HG03139 (cell line): ENCODE measurements around the gene MAP6D1.

Source experiments
- ATAC-seq: cut with Tn5 transposase; IDR thresholded peaks from one replicate; pipeline ENCODE4 v1.9.1; 2021; ENCODE audit not compliant: unreplicated experiment

The MAP6D1 gene

DNA sequence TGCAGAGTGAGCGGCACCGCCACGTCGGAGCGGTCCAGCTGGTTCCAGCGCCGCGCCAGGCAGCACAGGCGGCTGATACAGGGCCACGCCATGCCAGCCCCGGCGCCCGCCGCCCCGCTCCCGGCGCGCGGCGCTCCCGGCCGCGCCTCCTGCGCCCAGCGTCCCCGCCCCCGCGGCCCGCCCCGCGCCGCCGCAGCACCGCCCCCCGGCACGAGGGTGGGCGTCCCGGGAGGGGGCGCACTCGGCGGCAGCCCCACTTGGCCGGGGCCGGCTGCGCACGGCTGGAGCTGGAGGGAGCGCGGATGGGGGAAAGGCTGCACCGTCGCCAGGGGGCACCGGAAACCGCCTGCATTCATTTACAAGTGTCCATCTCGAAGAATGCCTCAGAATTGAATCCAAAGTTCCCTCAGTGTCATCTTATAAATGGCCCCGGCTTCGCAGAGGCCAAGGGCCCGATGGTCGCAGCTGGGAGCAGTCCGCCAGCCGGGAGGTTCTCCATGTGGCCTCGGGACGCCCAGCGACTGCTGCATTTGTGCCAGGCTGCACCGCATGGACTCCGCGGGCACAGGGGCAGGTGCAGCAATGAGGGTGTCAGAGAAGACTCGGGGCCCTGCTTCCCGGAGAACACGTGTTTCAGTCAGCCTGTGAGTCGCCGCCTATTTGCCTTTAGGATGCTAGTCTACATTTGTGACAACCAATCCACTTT lies at the start of gene MAP6D1:
Gene MAP6D1, minus strand, starts transcription at position 122 of the 706 bp plus-strand sequence. Its CDS starts 30 bp downstream, at position 92.
- peak; percentile 54 for ATAC-seq

DNA sequence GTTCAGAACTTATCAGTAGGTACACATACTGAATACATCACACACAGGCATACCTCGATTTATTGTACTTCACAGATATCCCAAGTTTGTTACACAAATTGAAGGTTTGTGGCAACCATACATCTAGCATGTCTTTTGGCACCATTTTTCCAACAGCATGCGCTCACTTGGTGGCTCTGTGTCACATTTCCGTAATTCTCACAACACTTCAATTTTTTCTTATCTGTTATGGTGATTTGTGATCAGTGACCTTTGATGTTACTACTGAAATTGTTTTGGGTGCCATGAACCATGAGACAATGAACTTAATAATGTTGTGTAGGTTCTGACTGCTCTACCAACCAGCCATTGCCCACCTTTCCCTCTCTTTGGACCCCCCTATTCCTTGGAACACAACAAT lies 48.5 kb upstream of the MAP6D1 start:
- ATAC-seq, result no peak

DNA sequence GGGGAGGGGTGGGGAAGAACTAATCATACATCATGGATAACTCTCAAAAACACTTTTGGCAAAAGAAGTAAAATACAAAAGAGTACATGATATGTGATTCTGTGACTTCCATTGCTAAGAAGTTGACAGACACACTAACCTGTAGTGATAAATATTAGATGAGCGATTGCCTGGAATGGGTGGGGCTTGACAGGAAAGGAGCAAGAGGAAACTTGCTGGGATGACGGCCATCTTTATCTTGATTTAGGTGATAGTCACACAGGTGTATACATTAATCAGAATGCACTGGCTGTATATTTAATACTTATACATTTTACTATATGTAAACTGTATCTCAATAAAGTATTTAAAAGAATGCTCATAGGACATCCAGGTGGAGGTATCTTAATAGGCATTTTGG lies 46.2 kb upstream of the MAP6D1 start:
- no peak for ATAC-seq

DNA sequence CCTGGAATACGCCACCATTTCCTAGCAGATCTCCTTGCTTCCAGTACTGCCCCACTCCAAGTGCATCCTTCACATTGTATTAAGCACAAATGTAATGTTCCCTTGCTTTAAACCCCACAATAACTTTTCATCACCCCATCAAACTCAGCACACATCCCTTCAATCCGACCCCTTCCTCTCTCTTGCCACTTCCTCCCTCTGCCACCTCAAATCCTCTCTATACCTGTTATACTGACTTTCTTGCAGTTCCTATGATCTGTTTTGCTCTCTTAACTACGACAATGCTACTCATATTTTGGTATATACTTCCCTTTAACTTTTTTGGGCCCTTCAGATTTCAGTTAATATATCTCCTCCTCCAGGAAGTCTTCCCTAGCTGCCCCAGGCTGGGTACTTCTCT lies 45.2 kb upstream of the MAP6D1 start:
- no peak for ATAC-seq

DNA sequence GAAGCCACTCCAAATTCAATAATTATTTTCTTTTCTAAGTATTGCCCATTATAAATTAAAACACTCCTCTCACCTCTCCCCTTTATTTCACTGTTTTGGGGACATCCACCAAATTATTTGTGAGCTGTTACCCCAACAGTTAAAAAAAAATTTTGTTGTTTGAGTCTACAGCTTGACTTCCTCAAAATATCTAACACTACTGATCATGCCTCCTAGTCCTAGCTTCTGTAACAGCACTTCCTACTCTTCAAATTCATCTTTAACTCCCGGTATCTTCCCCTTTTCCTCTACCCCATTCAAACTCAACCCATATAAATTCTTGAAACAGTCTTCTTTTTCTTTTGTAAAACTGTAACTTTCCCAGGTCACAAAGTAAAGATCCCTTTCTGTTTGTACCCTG lies 43.4 kb upstream of the MAP6D1 start:
- no peak for ATAC-seq

DNA sequence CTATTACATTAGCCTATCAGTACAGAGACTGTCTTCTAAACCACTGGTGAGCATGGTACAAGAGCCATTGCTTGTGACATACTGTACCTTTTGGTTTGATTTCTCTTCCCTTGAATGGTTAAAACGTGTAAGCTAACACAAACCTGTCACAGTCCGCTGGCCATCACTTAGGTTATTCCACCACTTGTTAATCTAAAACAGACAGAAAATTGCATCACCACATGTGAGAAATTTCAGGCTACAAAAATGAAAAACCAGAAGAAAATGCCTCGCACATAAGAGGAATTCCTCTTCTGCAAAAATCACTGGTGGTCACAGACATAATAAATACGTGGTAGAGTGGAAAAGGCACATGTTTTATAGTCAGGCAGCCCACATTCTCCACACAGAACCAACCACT lies 37.2 kb upstream of the MAP6D1 start:
- ATAC-seq, result no peak

DNA sequence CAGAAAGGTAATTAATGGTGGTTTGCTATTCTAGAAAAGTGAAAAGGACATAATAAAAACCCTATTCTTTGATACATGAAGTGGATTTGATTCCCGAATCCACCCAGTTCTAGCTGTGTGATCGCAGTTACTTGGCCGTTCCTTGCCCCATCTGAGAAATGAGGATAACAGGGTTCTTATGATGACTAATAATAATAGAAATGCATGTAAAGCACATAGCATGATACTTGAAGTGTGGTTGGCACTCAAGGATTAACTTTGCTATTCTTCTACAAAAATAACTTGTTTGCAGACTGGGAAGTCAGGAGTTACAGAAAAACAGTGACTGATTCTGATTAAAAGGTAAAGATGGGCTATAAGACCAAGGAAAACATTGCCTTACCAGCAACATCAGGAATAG lies 32.5 kb upstream of the MAP6D1 start:
- ATAC-seq, result no peak

DNA sequence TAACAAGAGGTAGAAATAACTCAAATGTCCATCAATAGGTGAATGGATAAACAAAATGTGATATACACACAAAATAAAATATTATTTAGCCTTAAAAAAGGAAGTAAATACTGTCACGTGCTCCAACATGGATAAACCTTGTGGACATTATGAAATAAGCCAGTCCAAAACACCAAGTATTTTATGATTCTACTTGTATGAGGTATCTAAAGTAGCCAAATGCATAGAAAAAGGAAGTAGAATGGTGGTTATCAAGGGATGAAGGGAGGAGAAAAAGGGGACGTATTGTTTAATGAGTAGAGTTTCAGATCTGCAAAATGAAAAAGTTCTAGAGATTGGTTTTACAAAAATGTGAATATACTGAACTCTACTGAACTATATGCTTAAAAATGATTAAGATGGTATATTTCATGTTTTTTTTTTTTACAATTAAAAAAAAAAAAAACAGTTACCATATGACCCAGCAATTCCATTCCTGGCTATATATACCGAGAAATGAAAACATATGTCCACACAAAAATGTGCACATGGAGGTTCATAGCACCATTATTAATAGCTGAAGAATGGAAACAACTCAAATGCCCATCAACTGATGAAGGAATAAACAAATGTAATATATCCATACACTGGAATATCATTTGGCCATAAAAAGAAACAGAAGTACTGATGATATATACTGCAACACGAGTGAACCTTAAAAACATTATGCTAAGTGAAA lies 29.1 kb upstream of the MAP6D1 start:
- ATAC-seq, result no peak

DNA sequence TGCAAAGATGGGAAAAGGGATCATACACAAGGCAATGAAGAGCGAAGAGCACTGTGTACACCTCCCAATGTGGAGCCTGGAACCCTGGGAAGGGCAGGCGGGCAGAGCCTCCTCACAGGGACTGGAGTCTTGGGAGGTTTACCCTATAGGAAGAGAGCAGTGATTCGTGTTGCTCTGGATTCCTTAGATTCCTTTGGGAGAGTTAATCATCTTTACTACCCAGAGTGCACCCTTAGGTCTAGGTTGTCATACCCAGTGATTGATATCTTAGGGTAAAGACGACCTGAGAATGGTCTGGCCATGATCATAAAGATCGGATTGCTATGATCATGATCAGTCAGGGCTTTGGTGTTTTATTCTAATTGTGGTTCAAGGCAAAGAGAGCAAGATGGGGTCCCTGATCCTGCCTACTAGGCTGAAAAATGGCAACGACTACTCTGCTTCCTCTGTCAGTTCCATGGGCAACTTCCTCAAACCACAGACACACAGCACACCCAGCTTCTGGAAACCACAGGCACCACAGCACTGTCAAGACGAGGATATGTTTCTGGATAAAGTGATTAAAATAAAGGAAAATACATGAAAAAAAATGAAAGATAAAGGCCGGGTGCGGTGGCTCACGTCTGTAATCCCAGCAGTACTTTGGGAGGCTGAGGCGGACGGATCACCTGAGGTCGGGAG lies 20.4 kb upstream of the MAP6D1 start:
- ATAC-seq, result no peak

DNA sequence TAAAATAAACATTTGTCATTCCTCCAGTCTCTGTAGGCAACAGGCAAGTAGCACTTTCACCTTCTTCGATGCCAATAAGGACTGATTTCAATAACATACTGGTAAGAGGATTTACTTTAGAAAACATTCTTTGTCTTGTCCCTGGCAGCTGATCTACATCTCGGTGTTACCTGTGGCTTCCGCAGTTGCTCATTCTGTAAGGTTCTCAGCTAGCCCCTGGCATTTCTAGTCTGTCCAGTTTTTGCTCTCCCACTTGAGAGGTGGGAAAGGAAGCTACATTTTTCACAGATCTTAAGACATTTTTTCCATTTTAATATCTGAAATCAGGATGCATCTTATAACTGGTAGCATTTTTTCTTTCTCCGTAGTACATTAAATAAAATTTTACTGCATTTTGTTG lies 19.7 kb upstream of the MAP6D1 start:
- no peak for ATAC-seq

DNA sequence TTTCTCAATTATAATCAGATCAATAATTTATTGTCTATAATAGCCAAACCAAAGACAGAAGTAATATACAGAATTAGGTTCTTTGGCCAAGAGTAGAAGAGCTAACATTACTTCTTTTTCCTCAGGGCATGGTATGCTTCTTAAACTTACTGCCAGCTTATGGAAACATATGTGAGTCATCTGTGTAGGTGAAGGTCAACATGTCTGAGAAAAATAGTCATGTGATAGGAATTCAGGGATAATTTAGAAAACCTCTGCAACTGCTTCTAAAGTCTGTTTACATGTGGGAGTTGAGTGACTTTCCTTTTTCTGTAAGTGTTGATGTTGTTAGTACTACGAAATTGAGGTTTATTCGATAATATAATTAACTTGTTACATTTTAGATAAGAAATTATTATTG lies 19.2 kb upstream of the MAP6D1 start:
- ATAC-seq, result no peak

DNA sequence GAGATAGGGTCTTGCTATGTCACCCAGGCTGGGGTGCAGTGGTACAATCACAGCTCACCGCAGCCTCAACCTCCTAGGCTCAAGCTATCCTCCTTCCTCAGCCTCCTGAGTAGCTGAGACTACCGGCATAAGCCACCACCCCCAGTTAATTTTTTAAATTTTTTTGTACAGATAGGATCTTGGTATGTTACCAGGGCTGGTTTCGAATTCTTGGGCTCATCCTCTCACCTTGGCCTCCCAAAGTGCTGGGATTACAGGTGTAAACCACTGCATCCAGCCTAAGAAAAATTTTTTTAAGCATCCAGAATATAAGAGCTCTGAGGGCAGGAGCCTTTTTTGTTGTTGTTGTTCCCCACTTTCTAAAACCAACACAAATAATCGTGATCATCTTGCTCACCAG lies 14.4 kb upstream of the MAP6D1 start:
- no peak for ATAC-seq

DNA sequence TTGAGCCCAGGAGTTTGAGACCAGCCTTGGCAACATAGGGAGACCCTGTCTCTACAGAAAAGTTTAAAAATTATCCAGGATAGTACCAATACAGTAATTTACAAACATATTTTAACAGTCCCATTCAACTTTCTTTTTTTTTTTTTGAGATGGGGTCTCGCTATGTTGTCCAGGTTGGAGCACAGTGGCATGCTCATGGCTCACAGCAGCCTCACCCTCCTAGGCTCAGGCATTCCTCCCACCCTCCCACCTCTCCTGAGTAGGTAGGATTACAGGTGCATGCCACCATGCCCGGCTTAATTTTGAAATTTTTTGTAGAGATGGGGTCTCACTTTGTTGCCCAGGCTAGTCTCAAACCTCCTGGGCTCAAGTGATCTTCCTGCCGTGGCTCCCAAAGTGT lies 12.5 kb upstream of the MAP6D1 start:
- no peak for ATAC-seq

DNA sequence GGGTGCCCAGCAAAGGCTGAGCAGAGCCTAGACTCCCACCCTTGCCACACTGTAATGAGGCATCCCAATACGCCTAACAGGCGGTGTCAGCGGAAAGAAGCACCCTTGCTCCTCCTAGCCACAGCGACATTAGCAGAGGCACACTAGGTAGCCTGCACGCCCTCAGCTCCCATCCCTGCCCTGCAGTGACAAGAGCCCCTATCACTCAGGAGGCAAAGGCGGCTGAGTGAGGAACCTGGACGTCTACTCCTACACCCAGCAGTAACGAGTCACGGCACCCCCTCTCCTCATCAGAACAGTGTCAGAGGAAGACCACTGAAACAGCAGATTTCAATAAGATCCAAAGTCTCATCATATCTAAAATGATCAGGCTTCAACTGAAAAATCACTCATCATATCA lies 12.0 kb upstream of the MAP6D1 start:
- no peak for ATAC-seq

DNA sequence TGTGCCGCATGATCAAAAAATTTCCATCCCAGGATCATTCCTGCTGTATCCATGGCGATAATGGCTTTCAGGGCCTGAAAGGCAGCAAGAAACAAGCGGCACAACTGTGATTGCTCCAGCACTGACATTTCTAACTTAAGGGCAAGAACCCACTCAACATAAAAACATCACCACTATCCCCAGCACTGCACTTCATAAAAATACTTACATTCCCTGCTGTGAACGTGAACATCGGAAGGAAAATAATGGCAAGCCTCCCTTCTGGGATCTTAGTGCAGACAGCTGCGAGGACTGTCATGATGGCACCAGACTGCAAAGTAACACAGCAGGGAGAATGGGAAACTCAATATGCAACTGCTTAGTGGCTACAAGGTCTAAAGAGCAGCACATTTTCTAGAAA lies 8.1 kb upstream of the MAP6D1 start:
- no peak for ATAC-seq

DNA sequence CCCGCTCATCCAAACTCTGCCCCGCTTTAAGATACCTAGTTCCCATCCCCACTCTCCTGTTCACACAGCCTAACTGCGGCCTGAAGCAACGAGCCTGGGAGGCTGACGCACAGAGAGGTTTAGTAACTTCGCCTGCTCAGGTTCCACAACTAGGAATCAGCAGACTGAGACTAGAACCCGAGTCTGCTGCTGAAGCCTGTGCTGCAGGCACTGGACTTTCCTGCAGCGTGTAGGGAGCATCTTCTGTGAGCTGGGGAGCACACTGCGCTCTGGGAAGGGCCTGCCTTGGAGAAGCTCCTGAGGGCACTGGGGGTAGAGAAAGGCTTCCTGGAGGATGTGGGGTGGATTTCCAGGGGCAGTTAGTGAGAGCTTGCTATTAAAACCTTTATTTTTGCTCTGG lies 4.8 kb upstream of the MAP6D1 start:
- no peak for ATAC-seq

DNA sequence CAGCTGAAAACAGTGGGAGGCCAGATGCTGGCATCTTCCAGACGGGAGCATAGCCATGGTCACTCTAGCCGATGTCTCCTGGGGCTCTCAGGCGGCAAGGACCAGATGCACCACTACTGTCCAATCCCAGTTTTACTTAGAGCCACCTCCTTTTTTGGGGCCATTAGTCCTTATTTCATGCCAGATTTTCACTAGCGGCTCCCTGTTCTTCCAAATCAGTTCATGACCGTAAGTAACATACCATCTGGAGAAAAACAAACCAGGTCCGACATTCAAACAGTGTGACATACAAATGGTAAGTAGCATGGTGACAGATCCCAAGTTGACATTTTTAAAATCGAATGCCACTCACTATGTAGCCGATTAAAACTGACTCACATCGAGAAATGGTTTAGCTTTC lies 4.1 kb upstream of the MAP6D1 start:
- ATAC-seq, result no peak

DNA sequence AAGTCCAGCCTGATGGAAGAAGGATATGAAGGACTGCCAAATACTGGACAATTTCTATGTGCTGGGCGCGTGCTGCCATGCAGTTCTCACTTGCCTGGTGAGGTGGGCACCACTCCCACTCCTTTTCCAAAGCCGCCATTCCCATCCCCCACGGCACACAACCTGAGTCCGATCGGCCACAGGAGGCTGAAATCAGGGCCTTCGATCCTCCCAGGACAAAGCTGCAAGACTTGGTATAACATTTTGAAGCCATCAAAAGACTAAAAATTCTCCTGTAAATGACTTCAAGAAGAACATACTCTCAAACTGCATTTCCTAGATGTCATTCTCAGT lies 3.1 kb upstream of the MAP6D1 start:
- no peak for ATAC-seq

DNA sequence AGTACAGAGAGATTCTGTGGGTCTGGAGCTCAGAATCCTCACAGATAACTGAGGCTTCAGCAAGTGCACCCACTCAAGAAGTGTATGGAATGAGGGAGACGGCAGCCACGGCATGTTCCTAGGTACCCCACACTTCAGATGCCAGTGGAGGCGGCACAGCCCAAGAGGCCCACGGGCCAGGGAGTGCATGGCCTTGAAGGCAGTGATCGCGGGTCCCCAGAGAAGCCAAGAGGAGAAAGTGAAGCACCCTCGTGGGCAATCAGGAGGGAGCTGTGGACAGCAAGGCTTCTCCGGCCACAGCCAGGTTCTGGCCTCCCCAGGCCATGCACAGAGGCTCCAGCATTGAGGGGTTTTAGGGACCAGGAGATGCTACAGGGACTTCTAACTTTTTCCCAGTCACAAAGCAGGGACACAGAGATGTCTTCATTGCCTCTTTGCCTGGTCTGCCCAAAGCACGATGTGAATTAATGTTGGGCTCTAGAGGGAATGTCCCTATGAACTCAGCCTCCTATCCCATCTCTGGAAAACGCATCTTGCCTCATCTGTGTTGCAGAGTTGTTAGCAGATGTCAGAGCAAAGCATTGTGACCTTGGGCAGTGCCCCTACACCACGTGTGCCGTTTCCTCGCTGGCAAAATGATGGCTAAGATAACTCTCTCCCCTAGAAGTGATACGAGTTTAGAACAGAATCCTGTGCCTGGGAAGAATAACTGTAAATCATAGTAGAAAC lies 2.6 kb upstream of the MAP6D1 start:
- ATAC-seq, result no peak

DNA sequence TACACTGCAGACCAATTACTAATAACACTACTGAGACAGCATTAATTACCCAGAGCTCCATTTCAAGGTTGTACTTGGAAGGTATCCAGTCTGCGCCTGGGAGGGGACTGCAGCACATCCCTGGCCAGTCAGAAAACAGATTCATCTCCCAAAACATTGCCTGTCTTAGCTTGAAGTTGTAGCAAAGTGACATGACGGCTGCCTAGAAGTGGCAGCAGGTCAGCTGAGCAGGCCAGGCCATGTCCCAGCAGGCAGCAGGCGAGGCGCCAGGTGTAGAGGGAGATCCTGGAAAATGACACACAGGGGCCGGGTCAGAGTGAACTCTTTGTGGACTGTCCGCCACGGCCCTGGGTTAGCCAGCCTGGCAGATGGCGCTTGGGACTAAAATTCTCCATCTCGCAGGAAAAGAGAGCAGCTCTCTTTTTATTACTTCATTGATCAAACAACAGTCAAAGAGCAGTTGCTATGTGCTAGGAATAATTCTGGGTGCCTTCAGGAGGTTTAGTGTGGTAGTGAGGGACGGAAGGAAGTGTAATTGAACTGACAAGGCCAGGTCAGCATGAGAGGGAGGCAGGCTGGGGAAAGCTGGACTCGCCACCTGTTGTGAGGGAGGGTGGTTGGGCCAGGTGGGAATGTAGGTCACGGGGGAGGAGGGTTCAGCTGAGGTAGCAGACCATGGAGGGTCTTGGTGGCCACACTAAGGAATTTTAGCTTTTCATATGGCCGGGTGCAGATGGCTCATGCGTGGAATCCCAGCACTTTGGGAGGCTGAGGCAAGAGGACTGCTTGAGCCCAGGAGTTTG lies 1.3 kb upstream of the MAP6D1 start:
- ATAC-seq, result no peak
